Astrocyte of the cerebellum (primary cell): Measurements from ENCODE around the gene ADORA1.

Experiments
- DNase-seq: peaks from one replicate; pipeline ENCODE4 v3.0.0-alpha.2; 2011; ENCODE audit warnings: low read depth
- H3K4me3 ChIP-seq: 2 replicates; pipeline ENCODE4 v1.5.1; 2011; ENCODE audit warnings: mild to moderate bottlenecking, low read depth, low read length, moderate library complexity
- CTCF ChIP-seq: IDR thresholded peaks from 2 replicates; pipeline ENCODE4 v1.5.1; 2012; ENCODE audit warnings: low read length, low read depth, moderate library complexity, mild to moderate bottlenecking; ENCODE audit errors: missing control alignments
- in situ Hi-C: cut with HindIII; loops from 2 replicates; pipeline ENCODE4 v1.10.0; 2017; ENCODE audit warnings: low sequenced_read_pairs

Gene ADORA1

DNA sequence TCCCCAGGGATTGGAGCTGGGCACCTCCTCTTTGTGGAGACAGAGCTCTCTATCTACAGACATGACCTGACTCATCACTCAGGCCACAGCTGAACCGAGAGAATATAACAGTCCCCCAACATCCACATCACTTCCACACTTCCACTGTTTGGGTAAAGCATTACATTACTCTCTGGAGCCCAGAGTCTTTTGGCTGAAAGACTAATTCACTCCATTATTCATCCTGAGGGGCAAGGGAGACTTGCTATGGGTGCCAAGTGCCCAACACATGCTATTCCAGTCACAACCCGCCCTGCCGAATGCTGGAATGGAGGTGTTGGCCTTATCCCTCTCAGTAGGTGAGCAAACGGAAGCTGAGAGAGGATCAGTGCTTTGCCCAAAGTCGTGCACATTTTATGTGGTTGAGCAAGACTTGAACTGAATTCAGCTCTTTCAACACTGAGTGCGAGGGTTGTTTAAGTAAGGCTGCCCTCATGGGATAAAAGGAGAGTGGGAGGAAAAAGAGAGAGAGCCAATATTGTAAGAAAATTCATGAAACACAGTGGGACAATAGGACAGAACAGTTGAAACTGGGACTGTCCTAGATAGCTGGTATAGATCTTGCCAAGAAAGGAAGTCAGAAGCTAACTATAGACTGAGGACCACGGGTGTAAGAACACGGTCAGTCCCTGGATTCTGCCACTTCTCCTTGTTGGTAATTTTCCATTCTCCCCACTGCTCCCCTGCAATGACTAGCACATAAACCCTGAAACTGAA is 72.5 kb downstream of the ADORA1 start:
- DNase-seq = no peak
- in situ Hi-C loops = no loop called here
- TF ChIP-seq CTCF = no peak
- H3K4me3 ChIP-seq = no peak overlapping the region

DNA sequence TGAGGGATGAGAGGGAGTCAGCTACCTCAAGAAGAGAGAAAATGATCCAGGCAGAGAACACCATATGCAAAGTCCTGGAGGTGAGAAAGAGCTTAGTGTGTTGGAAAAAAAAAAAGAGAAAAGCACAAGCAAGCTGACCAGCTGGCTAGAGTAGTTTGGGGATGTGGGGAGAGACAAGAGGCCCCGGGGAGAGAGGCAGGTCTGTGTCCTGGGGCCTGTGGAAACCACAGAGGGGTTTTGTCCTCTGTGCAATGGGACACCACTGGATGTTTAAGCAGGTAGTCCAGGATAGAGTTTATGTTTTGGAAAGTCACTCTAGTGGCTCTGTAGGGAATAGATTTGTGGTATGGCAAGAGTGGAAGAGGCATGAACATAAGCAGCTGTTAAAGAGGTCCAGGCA is 73.4 kb downstream of the ADORA1 start:
- no peak for DNase-seq
- no peak for TF ChIP-seq CTCF
- in situ Hi-C loops = no loop called here
- no peak overlapping the region for H3K4me3 ChIP-seq

- in situ Hi-C loops = no loop called here
These were observed 74.1 kb downstream of the ADORA1 start for GRCh38 chr1:203201516-203202205.

DNA sequence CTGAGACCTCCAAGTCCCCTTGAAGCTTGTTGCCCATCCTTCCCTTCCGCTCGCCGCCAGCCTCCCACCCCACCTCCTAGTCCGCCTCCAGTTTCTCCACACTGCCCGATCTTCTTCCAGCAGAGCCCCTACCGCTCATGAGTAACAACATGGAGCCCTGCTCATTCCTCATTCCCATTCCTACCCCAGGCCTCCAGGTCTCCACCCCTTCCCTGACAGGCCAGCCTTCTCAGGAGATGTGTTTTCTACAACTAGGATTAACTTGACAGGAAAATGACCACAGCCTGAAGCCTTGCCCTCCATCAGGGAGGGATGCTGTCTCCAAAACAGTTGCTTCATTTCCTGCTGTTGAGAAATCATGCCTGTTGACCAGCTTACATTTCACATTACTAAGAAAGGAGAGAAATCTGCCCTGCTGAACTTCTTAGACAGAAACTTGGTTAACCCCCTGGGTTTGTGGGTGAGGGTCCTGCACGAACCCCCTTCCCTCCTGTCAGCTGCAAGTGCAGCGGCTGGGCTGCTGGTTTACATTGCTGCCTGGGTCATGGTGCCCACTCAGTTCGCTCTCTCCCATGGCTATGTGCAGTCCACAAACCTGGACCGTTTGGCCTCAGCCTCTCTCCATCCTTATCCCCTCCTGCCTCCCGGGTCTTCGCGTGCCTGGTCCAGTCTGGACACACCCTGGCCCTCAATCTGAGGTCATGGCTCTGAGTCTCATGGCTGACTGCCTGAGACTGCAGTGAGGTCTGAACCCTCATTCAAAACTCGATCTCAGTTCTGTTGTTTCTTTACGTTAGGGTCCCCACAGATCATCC is 75.1 kb downstream of the ADORA1 start:
- no peak for DNase-seq
- in situ Hi-C loops = no loop called here
- no peak overlapping the region for H3K4me3 ChIP-seq
- no peak for TF ChIP-seq CTCF

More at GRCh38 chr1:203201516-203202205, 74.1 kb downstream of the ADORA1 start:
- no peak for TF ChIP-seq CTCF
- DNase-seq = no peak
- H3K4me3 ChIP-seq = no peak overlapping the region

DNA sequence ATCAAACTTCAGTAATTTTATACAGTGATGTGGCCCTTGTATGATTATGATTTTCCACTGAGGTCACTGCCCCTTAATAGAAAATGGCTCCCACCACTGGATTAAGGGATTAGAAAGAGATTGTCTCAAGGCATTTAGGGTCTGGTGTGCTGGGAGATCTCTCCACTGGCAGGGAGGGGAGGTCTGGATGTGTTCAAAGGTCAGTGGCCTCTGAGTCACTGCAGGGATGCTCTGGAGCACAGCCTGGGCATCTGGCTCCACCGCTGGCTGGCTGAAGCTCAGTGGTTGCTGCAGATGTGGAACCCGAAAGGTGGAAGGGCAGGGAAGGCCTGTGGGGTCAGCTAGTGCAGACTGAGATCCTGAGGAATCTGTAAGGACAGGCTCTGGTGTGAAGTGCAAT is 77.2 kb downstream of the ADORA1 start:
- no peak overlapping the region for H3K4me3 ChIP-seq
- DNase-seq = no peak
- in situ Hi-C loops = no loop called here
- no peak for TF ChIP-seq CTCF

DNA sequence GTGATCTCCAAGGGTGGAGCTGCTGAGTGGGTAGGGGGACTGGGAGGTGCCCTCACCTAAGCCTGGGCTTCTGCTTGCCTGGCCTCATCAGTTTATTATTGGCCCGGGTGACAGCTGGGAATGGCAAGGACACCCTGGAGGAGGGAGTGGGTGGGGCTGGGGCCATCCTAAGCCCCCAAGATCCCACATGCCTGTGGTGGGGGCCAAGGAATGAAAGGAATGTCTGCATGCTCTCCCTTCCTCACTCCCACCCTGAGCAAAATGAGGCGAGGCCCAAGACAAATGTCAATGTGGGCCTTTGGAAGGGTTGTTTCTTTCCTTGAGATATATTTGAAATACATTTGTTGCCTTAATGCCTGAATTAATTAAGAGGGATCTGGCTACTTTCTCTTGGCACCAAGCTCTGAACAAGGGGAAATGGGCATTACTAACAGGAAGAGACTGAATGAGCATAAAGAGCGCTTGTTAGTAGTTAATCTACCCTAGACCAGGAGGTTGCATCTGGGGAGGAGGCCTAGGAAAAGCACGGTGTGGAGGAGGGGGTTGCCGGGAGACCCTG is 78.7 kb downstream of the ADORA1 start:
- in situ Hi-C loops = no loop called here
- DNase-seq = no peak
- TF ChIP-seq CTCF = no peak
- no peak overlapping the region for H3K4me3 ChIP-seq
